Mesendoderm (in vitro differentiated cells): Measurements from ENCODE around the gene LY9.

ENCODE experiments used
- DNase-seq: peaks from one replicate; pipeline ENCODE4 v3.0.0; 2013
- H2AK5ac ChIP-seq: 2 replicates; pipeline ENCODE4 v1.6.1; 2013; ENCODE audit warnings: low read length, inconsistent platforms
- H2BK120ac ChIP-seq: 2 replicates; pipeline ENCODE4 v1.6.1; 2013; ENCODE audit warnings: low read depth, mild to moderate bottlenecking, low read length, moderate library complexity, mixed read lengths
- H2BK15ac ChIP-seq: replicated peaks from 2 replicates; pipeline ENCODE4 v1.6.1; 2013; ENCODE audit warnings: low read depth, mild to moderate bottlenecking, moderate library complexity
- H2BK5ac ChIP-seq: 2 replicates; pipeline ENCODE4 v1.6.1; 2013; ENCODE audit warnings: low read length, inconsistent platforms
- H3K18ac ChIP-seq: 2 replicates; pipeline ENCODE4 v1.6.1; 2013; ENCODE audit warnings: mild to moderate bottlenecking, low read length, mixed read lengths
- H3K23ac ChIP-seq: one replicate; pipeline ENCODE4 v1.6.1; 2013; ENCODE audit warnings: low read length
- H3K27ac ChIP-seq: 2 replicates; pipeline ENCODE4 v1.5.1; 2013; ENCODE audit warnings: low read depth, mild to moderate bottlenecking, inconsistent platforms, low read length, moderate library complexity
- H3K27me3 ChIP-seq: 2 replicates; pipeline ENCODE4 v1.6.1; 2013; ENCODE audit warnings: low read length, control low read depth, mild to moderate bottlenecking, inconsistent platforms; ENCODE audit not compliant: insufficient read depth, poor library complexity
- H3K36me3 ChIP-seq: 2 replicates; pipeline ENCODE4 v1.6.1; 2013; ENCODE audit warnings: low read length, inconsistent platforms; ENCODE audit not compliant: control insufficient read depth, insufficient read depth
- H3K4ac ChIP-seq: one replicate; pipeline ENCODE4 v1.6.1; 2013; ENCODE audit warnings: low read depth, mild to moderate bottlenecking, low read length, moderate library complexity
- H3K4me1 ChIP-seq: 2 replicates; pipeline ENCODE4 v1.6.1; 2013; ENCODE audit warnings: low read depth, low read length, inconsistent platforms; ENCODE audit not compliant: control insufficient read depth
- H3K4me2 ChIP-seq: 2 replicates; pipeline ENCODE4 v1.6.1; 2013; ENCODE audit warnings: low read length
- H3K4me3 ChIP-seq: 2 replicates; pipeline ENCODE4 v1.5.1; 2013; ENCODE audit warnings: mild to moderate bottlenecking, low read length
- H3K56ac ChIP-seq: one replicate; pipeline ENCODE4 v1.6.1; 2013; ENCODE audit warnings: low read length
- H3K79me1 ChIP-seq: 2 replicates; pipeline ENCODE4 v1.6.1; 2013; ENCODE audit warnings: low read length, inconsistent platforms
- H3K79me2 ChIP-seq: 2 replicates; pipeline ENCODE4 v1.6.1; 2013; ENCODE audit warnings: mild to moderate bottlenecking, low read length; ENCODE audit not compliant: control insufficient read depth, insufficient read depth
- H3K9ac ChIP-seq: 2 replicates; pipeline ENCODE4 v1.6.1; 2013; ENCODE audit warnings: low read length, inconsistent platforms
- H4K5ac ChIP-seq: one replicate; pipeline ENCODE4 v1.6.1; 2013; ENCODE audit warnings: low read length
- H4K8ac ChIP-seq: one replicate; pipeline ENCODE4 v1.6.1; 2013; ENCODE audit warnings: low read depth, mild to moderate bottlenecking, control low read depth, low read length, moderate library complexity
- WGBS: extraction: QIAGEN DNeasy Blood & Tissue Kit; methylation state at CpG from one replicate; pipeline ENCODE4 v1.1.7; 2013; ENCODE audit warnings: low lambda C conversion rate, missing lambda C conversion rate; ENCODE audit not compliant: insufficient coverage; ENCODE audit errors: extremely low coverage; 5-methylcytosine and 5-hydroxymethylcytosine counted together

The LY9 gene

DNA sequence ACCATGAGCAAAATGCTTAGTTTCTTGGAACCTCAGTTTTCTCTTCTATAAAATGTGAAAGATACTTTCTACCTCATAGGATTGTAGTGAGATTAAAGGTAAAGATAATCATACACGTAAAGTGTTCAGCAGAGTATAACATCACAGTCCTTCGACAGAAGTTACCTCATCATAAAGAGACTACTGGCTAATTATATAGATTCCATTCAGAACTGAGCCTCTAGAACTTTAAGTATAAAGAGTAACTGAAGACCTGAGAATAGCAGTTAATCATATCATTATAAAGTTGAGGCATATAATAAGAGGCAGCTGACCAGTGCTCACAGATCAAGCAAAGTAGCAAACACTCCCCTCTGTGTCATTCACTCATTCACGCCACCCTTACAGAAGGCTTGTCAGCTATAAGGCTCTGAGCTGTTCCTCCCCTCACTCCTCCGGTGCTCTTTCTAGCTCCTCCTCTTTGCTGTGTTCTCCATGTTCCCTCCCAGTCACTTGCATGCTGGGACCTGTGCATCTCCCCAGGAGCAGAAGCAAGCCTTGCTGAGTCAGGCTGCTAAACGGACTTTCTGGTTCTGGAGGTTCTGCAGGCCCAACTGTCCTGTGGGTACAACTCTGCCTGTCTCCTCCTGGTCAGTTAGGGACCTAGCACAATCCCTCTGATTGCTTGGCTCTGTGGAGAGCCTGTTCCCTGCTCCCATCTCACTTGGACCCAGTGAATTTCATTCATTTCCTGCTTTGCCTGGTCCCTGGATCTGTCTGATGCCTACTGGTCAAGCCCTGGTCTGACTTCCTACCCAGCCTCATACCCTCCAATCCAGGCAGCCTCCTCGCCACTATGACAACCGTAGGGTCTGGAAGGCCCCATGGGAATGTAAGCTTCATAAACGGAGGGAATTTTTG lies 28.3 kb upstream of the LY9 start:
- Histone ChIP-seq H3K27ac (no peak overlapping the region), H3K18ac (no peak overlapping the region), H3K4me3 (no peak overlapping the region), H4K8ac (no peak overlapping the region), H4K5ac (peak overlapping the region; percentile 62), H3K27me3 (no peaks in the 10 kb centered on the region), H2BK120ac (no peak overlapping the region), H3K4ac (peak overlapping the region; percentile 60), H3K56ac (peak overlapping the region; percentile 54), H3K9ac (no peak overlapping the region), H3K4me1 (peaks cover 4% of the 10 kb centered on the region), H3K23ac (no peak overlapping the region), H2BK5ac (no peak overlapping the region), H3K4me2 (no peak overlapping the region), H3K36me3 (no peaks in the 10 kb centered on the region), H3K79me2 (no peaks in the 10 kb centered on the region), H2AK5ac (no peak overlapping the region), H2BK15ac (no peak overlapping the region), H3K79me1 (no peaks in the 10 kb centered on the region)
- WGBS, result no CpG with 5 or more reads among the region's 8 CpGs
- DNase-seq, result peak; percentile 22

- Histone ChIP-seq H2BK15ac (no peak overlapping the region), H3K18ac (no peak overlapping the region), H3K79me1 (no peaks in the 10 kb centered on the region), H3K36me3 (no peaks in the 10 kb centered on the region), H3K27me3 (no peaks in the 10 kb centered on the region), H3K4me1 (peaks cover 4% of the 10 kb centered on the region), H3K56ac (peak overlapping the region; percentile 54), H2BK120ac (no peak overlapping the region), H3K79me2 (no peaks in the 10 kb centered on the region), H4K8ac (no peak overlapping the region), H3K23ac (no peak overlapping the region), H3K4me2 (no peak overlapping the region), H3K9ac (no peak overlapping the region), H2BK5ac (no peak overlapping the region), H4K5ac (peak overlapping the region; percentile 62), H3K4me3 (no peak overlapping the region), H3K4ac (no peak overlapping the region), H3K27ac (no peak overlapping the region), H2AK5ac (no peak overlapping the region)
- DNase-seq, result peak; percentile 73
Observed at GRCh38 chr1:160768295-160768657, 27.7 kb upstream of the LY9 start.

DNA sequence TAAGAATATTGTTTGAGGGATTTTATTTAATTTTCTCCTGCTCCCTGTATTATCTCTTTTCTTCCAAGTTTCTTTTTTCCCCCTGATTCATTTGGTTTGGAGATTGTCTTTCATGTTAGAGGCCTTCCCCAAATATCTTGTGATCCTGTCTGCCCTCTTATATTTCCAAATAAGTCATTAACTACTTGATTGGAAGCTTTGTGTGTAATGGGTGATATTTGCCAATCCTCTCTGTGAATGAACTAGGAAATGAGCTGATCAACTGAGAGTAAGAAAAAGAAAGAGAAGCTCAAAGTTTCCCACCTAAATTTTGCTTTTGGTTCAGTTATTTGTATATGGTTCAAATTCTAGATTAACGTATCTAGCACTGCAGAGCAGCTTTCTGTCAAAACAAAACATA lies 23.6 kb upstream of the LY9 start:
- Histone ChIP-seq H3K36me3 (no peaks in the 10 kb centered on the region), H3K4ac (no peak overlapping the region), H2AK5ac (no peak overlapping the region), H3K9ac (no peak overlapping the region), H2BK120ac (no peak overlapping the region), H3K27ac (no peak overlapping the region), H2BK15ac (no peak overlapping the region), H3K27me3 (no peaks in the 10 kb centered on the region), H3K4me3 (no peak overlapping the region), H3K56ac (no peak overlapping the region), H3K4me1 (peaks cover 6% of the 10 kb centered on the region), H2BK5ac (no peak overlapping the region), H3K79me1 (no peaks in the 10 kb centered on the region), H4K8ac (no peak overlapping the region), H3K23ac (no peak overlapping the region), H3K4me2 (no peak overlapping the region), H3K79me2 (no peaks in the 10 kb centered on the region), H3K18ac (no peak overlapping the region), H4K5ac (no peak overlapping the region)
- no peak for DNase-seq
- no CpG with 5 or more reads among the region's 1 CpG for WGBS

GRCh38 chr1:160773093-160773492 lies 22.9 kb upstream of the LY9 start:
- Histone ChIP-seq H4K5ac (no peak overlapping the region), H3K4me3 (no peak overlapping the region), H3K36me3 (no peaks in the 10 kb centered on the region), H3K23ac (no peak overlapping the region), H3K79me1 (no peaks in the 10 kb centered on the region), H4K8ac (no peak overlapping the region), H3K18ac (no peak overlapping the region), H2BK5ac (no peak overlapping the region), H3K9ac (no peak overlapping the region), H3K27ac (no peak overlapping the region), H3K4ac (no peak overlapping the region), H3K4me2 (no peak overlapping the region), H3K27me3 (no peaks in the 10 kb centered on the region), H3K4me1 (peaks cover 3% of the 10 kb centered on the region), H2AK5ac (no peak overlapping the region), H2BK120ac (no peak overlapping the region), H3K56ac (no peak overlapping the region), H2BK15ac (no peak overlapping the region), H3K79me2 (no peaks in the 10 kb centered on the region)
- no peak for DNase-seq
- no CpG with 5 or more reads among the region's 3 CpGs for WGBS

GRCh38 chr1:160774886-160775719 lies 20.9 kb upstream of the LY9 start:
- H3K27ac ChIP-seq, result no peak overlapping the region
- H4K5ac ChIP-seq, result no peak overlapping the region
- no peak overlapping the region for H3K18ac ChIP-seq
- H3K79me2 ChIP-seq, result no peaks in the 10 kb centered on the region
- no peaks in the 10 kb centered on the region for H3K27me3 ChIP-seq
- WGBS, result no CpG with 5 or more reads among the region's 2 CpGs
- no peak overlapping the region for H3K4ac ChIP-seq
- H3K56ac ChIP-seq, result peak overlapping the region; percentile 28
- H3K23ac ChIP-seq, result no peak overlapping the region
- H3K4me3 ChIP-seq, result no peak overlapping the region
- no peak overlapping the region for H2BK15ac ChIP-seq
- no peak overlapping the region for H4K8ac ChIP-seq
- H2BK120ac ChIP-seq, result no peak overlapping the region
- no peak overlapping the region for H2AK5ac ChIP-seq
- H3K79me1 ChIP-seq, result no peaks in the 10 kb centered on the region
- H2BK5ac ChIP-seq, result no peak overlapping the region
- no peaks in the 10 kb centered on the region for H3K36me3 ChIP-seq
- H3K4me1 ChIP-seq, result peaks cover 3% of the 10 kb centered on the region
- no peak overlapping the region for H3K9ac ChIP-seq
- H3K4me2 ChIP-seq, result no peak overlapping the region
- DNase-seq, result peak; percentile 13
